GM21717 (cell line): ENCODE data around the gene PNMA6E.

ENCODE experiments used
- ATAC-seq: cut with Tn5 transposase; IDR thresholded peaks from one replicate; pipeline ENCODE4 v1.9.1; 2021; ENCODE audit warnings: mild to moderate bottlenecking, moderate library complexity; ENCODE audit not compliant: unreplicated experiment

Gene PNMA6E

DNA sequence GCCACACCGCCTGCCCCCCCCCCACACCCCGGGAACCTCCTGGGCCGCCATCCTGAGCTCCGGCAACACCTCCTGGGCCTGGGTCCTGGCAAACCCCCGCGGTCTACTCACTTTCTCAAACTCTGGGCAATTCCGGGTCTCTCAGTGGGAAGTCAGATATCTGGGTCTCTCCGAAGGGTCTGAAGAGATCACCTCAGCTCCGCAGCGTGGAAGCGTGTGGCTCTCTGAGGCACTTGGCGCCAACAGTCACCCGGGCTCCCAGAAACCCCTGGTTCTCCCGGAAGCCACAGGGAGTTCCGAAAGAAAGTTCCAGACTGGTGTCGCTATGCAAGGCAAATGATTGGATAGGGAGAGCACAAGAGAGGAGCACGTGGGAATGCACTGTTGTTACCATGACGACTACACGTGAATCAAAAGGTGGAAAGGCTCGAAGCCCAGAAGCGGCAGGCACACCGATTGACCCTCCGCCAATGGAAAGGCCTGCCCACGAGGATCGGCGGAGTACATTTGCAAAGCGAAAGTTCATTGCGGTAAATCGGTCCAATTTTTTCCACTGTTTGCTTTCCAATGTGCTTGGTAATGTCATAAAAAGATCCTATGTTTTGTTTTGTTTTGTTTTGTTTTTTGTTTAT is at the start of gene PNMA6E:
TSS of gene PNMA6E (minus strand) at position 218 of the 632 bp plus-strand sequence. CDS start 2,501 bp downstream, outside the sequence.
- ATAC-seq: no peak

DNA sequence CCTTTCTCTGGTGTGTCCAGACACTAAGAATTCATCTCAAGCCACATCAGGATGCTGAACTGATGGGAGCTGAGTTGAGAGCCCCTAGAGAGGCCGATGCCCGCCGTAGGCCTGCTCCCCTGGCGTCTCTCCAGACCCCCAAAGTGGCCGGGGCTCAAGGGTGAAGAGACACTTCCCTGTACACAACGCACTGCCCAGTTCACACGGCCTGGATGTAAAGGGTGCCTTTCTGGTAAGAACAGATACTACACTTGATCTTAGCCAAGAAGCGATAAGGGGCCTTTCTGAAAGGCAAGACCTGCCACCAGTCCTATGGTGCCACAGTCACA is 49.8 kb upstream of the PNMA6E start:
- no peak for ATAC-seq

DNA sequence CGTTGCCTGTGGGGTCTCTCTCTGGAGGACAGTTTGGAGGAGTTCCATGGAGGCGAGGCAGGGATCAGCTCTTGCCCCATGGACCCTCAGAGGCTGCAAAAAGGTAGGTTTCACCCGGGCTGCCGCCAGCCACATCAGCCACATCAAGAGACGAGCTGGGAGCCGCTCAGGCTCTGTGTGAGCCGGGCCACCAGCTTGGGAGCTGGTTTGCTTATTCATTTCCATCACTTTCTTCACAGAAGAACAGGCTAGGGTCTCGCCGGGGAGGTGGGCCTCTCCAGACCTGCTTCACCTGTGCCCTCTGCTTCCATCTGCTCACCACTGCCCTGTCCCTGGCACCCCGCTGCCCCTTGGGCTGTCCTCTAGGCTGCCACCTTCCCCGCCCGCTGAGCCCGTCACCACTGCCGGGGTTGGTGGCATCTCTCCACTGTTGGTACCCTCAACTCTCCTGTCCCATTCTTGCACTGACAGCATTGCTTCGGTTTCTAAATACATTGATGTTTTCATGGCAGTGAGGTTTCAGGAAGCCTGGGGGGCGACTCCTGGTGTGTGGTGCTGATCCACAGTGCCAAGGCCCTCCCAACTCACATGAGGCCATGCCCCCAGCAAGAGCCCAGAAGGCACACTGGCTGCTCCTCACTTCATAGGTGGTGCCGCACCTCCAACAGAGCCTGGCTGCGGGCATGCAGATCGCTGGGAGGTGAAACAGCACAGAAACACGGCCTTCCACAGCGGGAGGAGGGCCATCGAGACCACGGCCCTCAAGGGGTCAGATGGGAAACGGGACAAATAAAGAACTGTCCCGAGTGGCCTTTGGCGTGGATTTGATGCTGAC is 49.2 kb upstream of the PNMA6E start:
- ATAC-seq: no peak

DNA sequence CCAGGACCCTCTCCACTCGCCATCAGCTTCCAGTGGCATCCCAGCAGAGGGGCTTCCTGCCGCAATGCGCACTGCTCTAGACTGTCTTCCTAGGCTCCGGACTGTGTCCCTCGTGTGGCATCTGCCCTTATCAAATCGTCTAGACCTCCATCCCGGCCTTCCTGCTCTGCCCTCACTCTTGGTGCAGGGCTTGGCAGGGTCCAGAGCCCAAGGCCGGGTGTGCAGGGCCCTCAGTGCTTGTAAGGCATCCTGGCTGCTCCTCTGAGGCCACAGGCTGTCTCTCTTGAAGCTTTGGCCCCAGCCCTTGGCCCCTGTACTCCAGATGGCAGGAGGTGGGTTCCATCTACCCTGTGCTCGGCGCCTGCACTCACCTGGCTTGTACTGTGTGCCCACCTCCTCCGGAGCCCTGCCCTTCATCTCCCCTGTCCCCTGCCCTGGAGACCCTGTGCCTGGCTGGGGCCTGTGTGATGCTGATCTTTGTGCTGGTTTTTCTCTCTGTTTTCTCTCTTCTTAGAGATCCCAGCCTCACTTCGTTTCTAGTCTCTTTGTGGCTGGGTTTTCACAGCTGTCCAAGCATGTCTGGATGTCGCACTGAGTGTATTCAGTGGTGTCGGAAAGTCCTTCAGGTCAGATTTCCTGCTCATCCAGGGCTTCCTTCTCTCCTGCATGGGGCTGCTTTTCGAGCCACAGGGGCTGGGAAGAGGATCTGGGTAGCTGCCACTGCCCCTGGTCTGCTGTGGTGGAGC is 48.4 kb upstream of the PNMA6E start:
- ATAC-seq: no peak

DNA sequence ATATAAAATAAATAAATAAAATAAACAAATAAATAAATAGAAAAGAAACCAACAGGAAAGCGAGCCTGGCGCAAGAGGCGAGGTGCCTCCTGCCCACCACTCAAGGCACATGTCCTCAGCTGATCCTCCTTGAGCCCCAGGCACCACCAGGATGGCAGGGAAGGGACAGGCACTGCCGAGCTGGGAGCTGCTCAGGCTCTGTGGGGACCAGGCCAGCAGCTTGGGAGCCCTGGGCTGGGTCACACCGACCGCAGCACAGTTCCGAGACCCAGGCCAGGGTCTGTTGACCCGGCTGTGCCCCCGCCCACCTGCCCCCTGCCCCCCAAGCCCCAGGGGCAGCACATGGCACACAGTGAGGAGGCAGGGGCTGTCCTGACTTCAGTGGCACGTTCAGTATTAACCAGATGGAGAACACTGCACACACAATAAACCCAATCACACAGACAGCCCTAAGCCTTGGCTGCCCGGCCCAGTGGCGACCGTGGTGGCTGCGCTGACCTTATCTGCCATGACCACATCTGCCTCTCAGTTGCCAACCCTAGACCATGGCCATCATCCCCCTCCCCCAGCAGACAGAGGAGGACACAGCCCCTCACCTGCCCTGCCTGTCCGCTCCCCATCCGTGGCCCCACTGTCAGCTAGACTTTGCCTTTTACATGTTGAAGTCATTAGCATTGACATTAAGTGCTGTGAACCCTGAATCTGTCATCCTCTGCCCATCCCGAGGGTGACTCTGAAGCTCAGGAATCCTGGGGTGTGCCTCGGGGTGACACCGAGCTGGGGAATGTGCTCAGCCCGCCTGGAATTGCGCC is 47.6 kb upstream of the PNMA6E start:
- ATAC-seq: no peak

DNA sequence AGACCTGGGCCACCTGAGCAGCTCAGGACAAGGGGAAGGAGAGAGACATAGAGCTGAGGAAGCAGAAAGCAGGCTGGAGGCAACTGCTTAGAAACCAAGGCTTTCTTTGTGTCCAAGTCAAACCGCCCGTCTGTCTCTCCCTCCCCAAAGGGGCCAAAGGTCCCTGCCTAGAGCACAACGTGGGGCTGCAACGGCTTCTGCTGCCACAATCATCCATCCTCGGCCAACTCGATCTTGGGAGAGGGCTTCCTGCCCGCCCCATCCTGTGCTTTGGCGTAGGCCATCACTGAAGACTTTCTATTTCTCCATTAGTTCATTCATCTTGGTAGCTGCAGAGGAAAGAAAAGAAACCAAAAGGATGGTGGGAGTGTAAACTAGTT is 46.4 kb upstream of the PNMA6E start:
- ATAC-seq: no peak

DNA sequence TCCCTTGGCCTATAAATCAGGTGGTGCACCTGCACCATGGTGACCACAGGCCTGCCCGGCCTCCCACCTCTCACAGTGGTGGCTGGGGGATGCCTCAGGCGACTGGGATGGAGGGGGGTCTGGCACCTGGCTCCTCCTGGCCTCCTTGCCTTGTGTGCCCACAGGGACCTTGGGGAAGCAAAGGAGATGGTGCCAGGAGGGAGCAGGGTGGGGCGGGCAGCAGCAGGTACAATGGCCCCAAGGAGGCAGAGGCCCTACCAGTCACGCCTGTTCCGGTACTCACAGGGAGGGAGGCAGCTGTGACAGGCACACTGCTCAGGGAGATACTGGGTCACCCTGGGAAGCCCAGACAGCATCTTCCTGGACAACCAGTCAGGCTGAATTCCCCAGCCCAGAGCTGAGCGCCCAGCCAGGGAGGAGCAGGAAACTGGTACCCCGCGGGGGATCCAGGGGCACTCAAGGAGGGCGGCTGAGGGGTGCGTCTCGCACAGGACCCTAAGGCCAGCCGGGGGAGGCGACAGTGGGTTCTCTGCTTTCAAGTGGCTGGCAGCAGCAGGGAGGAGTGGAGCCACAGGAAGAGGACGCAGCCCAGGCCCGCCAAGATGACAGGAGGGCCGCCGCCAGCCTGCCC is 45.9 kb upstream of the PNMA6E start:
- no peak for ATAC-seq

DNA sequence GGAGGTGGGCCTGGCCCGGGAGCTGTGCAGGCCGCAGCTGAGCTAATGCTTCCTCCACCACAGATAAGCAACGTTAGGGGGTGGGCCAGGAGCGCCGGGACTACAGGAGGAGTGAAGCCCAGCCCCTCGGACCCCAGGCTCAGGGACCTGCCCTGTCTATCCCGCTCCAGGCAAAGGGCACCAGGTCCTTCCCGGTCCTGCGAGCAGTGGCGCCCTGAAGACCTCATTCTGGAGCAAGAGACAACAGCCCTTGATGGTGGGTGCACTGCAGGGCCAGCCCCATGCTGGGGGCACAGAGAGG is 45.4 kb upstream of the PNMA6E start:
- no peak for ATAC-seq

DNA sequence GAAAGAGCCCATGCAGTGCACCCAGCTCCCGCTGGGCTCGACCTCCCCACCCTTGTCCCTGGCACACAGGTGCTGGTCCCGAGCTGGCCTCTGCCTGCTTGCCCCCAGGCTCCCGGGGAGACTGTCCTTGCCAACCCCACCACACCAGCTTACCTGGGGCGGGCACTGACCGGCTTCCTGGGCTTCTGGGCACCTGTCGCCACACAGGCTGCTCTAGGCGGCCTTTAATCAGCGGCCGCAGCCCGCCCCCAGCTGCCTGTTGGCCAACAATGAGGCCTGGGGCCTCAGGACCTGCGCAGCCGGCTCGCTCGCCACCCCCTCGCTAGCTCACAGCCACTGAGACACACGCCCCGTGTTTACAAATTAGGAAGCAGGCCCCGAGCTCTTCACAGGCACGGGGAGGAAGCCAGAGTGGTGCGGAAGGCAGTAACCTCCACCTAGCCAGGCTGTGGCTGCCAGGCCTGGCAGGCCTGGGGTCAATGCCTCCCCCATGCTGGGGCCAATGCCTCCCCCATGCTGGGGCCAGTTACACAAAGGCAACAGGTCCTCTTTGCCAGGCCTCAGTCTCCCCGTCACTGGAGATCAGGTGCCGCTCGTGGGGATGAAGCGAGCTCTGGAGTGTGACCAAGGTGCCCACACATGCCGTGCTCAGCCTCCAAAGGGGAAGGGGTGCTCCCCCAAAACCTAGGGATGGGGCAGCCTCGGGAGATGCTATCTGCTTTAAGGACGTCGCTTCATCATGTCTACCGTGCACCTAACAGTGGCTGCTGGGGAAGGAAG is 44.9 kb upstream of the PNMA6E start, which contains the start of gene TREX2:
TSS of gene TREX2 (minus strand) at position 201 of the 780 bp plus-strand sequence. CDS start 626 bp downstream, outside the sequence.
- no peak for ATAC-seq

DNA sequence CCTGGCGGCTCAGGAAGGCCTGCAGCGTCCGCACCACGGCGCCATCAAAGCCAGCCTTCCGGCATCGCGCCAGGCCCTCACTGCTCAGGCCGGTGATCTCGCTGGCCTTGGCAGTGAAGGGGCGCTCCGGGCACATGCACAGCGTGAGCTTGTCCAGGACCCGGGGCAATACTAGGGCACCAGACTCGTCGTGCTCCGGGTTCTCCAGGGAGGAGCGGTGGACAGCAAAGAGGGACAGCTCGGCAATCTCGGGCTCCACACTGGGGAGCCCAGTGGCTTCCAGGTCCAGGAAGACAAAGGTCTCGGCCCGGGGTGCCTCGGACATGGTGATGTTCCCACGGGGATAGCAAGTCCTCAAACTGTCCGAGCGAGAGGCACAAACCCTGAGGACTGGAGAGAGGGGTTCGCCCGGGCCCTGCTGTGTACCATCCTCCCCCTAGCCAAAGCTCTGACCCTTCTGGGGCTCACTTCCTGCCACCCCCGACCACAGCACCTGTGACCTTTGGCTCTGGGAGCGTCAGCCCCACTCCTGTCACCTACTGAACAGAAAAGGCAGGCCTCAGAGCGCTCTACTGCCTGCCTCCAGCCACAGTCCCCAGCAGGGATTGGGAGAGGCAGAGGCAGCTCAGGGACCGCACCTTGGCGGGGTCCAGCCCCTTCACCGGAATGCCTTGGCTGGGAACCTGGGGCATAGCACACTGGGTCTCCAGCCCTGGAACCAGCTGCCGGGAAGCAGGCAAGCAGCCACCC is 44.1 kb upstream of the PNMA6E start:
- no peak for ATAC-seq

DNA sequence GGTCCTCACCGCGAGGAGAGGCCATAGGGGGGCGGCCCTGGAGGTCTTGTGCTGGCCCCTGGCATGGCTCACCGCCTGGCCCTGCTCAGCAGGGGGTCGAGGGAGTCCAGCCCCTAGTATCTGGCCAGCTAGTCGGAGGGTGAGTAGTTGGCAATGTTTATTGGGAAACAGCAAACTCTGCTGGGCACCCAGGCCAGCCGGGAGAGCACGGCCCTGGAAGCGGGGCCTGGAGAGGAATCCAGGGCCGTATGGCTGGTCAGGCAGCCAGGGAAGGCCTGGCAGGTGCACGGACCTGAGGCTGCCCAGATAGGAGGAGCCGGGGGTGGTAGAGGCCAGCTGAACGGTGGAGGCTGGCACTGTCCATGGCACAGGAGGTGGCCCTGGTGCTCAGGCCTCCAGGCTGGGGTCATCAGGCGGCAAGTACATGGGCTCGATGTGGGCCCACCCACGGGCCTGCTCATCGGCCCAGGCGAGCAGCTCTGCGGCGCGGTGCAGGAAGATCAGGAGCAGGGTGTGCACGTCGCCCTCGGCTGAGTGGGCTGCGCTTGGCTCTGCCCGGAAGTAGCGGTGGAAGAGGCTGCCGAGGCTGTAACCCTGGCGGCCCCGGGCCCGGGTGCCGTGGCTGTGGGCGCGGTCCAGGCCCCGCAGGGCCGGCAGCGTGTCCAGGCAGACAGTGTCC is 43.3 kb upstream of the PNMA6E start:
- ATAC-seq: no peak

DNA sequence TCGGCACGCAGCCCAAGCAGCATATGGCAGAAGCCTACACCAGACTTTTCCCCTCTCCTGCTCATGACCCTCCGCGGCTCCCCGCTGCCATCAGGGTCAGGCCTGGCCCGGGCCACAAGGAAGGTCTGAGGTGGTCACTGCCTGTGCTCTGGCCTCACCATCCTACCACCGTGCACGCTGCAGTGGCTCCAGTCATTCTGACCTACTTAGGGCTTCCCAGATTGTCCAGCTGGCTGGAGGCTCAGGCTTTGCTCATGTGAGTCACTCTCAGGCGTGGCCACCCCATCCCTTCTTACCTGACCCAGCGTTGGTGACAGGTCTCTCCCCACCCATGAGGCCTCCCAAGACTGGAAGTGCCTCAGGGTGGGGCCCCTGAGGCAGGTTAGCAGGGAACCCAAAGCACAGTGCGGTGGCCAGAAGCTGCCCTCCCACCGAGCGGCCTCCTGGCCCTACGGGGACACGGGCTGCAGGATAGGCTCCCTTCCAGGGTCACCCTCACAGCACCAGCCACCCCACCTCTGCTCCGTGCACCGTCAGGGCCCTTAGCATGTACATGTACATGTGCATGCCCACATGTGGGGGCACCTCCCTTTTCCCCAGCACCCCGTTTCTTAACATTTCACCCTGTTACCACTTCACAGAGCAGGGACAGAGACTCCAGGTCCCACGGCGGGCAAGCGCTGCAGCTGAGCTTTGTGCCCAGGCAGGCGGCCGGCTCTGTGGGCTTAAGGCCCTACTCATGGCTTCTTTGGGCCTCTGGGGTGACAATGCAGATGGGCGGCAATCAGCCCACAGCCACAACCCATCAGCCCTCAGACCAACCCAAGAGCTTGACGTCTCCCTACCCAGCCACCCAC is 42.6 kb upstream of the PNMA6E start:
- ATAC-seq: no peak

DNA sequence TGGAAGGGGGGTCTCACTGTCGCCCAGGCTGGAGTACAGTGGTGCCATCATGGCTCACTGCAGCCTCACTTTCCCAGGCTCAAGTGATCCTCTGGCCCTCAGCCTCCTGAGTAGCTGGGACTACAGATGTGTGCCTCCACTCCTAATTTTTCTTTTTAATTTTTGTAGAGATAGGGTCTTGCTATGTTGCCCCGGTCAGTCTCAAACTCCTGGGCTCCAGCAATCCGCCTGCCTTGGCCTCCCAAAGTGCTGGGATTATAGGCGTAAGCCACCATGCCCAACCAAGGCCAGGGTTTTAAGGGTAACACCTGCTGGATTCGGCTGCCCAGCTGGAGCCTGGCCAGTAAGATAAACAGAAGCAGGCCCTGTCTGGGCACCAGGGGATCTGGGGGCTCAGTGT is 41.3 kb upstream of the PNMA6E start:
- ATAC-seq: no peak

DNA sequence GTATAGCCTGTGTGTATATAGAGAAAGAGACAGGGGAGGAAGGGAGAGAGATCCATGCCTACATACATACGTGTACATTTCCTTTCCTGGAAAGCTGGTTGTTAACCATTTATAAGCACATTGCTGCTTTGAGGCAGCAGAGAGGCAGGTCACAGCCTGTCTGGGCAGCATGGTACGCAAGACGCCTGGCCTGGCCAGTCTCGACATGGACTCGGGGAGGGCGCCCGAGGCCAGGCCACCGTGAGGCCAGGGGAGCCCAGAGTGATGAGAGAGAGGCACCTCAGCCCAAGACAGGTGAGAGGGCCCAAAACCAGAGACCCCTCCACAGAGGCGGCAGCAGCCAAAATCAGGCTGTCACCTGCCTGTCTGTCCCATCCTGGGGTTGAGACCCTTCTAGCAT is 40.8 kb upstream of the PNMA6E start:
- ATAC-seq: no peak

DNA sequence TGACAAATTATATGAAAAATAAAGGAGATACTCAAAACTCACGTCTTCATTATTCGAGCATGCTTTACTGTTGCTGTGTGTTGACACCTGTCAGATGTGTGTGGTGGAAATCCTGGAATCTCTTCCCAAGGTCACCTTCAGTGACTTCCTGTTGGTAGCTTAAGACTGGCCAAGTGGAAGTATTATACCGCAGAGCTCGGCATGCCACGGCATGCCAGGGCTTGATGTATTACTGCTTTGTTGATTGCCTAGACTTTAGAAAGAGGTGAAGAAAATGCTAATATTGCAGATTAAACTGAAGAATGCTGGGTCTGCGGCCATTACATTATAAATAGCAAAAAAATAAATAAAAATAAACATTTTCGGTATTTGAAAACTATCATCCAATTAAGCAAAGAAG is 40.1 kb upstream of the PNMA6E start:
- ATAC-seq: no peak

DNA sequence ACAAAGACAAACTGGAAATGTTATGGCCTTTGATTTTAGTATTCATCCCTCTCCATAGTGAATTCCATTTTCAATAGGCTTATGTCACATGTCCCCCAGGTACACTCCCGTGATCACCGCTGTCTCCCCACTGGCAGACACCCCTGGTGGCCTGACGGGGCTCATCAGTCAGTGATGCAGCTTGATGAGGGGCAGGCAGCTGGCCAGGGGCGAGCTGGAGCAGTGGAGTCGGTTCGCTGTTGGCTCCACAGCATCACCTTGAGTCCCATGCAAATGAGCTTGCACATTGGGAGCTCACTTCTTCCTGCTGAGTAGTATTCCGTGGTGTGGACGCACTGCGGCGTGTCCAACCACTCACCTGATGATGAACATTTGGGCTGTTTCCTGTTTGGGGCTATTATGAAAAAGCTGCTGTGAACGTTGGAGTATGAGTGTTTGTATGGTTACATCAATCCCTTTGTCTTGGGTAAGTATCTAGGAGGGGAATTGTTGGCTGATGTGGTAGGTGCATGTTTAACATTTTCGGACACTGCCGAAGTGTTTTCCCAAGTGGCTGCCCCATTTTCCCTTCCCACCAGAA is 39.5 kb upstream of the PNMA6E start:
- no peak for ATAC-seq

DNA sequence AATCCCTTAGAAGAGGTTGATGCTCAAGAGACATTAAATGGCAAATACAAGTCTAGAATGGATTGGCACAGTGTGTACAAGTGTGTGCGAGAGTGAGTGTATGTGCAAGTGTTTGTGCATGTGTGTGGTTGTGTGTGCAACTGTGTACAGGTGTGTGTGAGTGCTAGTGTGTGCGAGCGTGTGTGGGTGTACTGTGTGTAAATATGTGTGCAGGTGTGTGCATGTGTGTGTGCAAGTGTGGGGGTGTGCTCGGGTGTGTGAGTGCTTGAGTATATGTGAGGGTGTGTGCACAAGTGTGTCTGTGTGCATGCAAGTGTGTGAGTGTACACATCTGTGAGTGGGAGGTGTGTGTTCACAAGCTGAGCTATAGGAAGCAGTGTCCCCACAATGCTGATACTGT is 38.8 kb upstream of the PNMA6E start:
- no peak for ATAC-seq
